ENCODE results near the gene SPOPL.

The SPOPL gene

DNA sequence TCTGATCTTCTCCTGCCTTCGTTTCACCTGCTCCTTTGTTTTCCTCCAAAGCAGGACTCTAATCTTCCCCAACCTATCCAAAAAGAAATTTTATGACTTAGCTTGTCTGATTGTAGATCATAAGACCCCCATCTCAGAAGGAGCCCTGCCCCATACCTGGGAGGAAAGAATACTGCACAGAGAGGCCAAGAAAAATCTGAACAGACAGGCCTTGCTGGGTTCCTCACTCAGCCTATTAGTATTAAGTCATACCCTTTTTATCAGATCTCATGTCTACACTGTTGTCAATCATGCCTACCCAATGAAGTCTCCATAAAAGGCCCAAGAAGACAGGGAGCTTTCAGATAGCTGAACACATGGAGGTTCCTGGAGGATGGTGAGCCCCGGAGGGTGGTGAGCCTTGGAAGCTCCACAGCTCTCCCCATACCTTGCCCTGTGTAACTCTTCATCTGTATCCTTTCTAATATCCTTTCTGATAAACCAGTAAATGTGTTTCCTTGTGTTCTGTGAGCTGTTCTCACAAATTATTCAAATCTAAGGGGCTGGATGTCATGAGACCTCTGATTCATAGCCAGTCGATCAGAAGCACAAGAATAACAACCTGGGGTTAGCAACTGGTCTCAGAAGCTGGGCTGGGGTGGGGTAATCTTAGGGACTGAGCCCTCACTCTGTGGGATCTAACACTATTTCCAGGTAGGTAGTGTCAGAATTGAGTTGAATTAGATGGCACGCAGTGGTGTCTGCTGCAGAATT, 108.8 kb downstream of the SPOPL start:
- no peaks in the 10 kb centered on the region for H3K36me3 Mint-ChIP-seq (ENCODE audit: low read depth)
- no peak overlapping the region for H3K4me3 Mint-ChIP-seq
- H3K4me1 Mint-ChIP-seq: no peaks in the 10 kb centered on the region
- H3K27me3 Mint-ChIP-seq (ENCODE audit: low read depth, poor library complexity): peaks cover 8% of the 10 kb centered on the region
- no peak for DNase-seq
- TF ChIP-seq, protein P1, sequence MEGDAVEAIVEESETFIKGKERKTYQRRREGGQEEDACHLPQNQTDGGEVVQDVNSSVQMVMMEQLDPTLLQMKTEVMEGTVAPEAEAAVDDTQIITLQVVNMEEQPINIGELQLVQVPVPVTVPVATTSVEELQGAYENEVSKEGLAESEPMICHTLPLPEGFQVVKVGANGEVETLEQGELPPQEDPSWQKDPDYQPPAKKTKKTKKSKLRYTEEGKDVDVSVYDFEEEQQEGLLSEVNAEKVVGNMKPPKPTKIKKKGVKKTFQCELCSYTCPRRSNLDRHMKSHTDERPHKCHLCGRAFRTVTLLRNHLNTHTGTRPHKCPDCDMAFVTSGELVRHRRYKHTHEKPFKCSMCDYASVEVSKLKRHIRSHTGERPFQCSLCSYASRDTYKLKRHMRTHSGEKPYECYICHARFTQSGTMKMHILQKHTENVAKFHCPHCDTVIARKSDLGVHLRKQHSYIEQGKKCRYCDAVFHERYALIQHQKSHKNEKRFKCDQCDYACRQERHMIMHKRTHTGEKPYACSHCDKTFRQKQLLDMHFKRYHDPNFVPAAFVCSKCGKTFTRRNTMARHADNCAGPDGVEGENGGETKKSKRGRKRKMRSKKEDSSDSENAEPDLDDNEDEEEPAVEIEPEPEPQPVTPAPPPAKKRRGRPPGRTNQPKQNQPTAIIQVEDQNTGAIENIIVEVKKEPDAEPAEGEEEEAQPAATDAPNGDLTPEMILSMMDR (IDR thresholded peaks at IDR 0.05): no peak
- H3K27ac Mint-ChIP-seq: no peak overlapping the region
- H3K9me3 Mint-ChIP-seq: no peaks in the 10 kb centered on the region

DNA sequence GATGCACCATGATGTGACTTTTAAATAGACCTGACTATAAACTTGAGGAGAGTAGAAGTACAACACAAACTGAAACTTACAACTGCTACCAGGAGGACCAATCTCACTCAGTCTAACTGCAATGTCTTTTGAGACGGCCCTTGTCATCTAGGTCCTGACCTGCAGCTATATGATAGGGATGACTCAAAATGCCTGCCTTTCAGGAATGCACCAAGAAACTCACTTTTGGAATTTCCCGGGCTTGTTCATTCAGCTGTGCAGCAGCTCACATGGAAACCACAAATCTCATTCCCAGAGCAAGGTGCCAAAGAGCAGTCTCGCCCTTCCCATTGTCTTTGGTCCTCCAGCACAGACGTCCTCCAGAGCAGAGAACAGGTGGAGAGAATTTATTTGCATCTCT, 113.7 kb downstream of the SPOPL start:
- H3K4me3 Mint-ChIP-seq: no peak overlapping the region
- H3K4me1 Mint-ChIP-seq: no peaks in the 10 kb centered on the region
- DNase-seq: no peak
- peaks cover 13% of the 10 kb centered on the region for H3K27me3 Mint-ChIP-seq (ENCODE audit: low read depth, poor library complexity)
- H3K36me3 Mint-ChIP-seq (ENCODE audit: low read depth): no peaks in the 10 kb centered on the region
- TF ChIP-seq, protein P1 (IDR thresholded peaks at IDR 0.05): no peak
- no peaks in the 10 kb centered on the region for H3K9me3 Mint-ChIP-seq
- H3K27ac Mint-ChIP-seq: no peak overlapping the region

DNA sequence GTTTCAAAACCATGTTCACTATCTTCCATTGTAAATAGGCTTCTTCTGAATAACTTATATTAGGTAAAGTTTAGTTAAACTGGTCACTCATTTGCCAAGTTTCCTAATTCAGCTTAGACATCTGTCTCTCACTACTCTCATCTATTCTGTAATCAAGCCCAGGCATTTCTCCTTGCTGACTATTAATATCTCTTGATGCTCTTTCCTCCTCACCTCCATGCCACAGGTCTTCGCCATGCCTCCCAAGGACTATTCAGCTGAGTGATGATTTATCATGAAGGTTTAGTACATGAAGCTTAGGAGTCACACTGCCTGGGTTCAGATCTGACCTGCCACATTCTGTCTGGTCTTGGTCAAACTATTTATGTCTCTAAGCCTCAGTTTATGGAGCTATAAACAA, 115.5 kb downstream of the SPOPL start:
- H3K4me3 Mint-ChIP-seq: no peak overlapping the region
- peaks cover 5% of the 10 kb centered on the region for H3K4me1 Mint-ChIP-seq
- no peaks in the 10 kb centered on the region for H3K36me3 Mint-ChIP-seq (ENCODE audit: low read depth)
- H3K9me3 Mint-ChIP-seq: no peaks in the 10 kb centered on the region
- TF ChIP-seq, protein P1 (IDR thresholded peaks at IDR 0.05): no peak
- DNase-seq: no peak
- no peak overlapping the region for H3K27ac Mint-ChIP-seq
- peaks cover 13% of the 10 kb centered on the region for H3K27me3 Mint-ChIP-seq (ENCODE audit: low read depth, poor library complexity)

DNA sequence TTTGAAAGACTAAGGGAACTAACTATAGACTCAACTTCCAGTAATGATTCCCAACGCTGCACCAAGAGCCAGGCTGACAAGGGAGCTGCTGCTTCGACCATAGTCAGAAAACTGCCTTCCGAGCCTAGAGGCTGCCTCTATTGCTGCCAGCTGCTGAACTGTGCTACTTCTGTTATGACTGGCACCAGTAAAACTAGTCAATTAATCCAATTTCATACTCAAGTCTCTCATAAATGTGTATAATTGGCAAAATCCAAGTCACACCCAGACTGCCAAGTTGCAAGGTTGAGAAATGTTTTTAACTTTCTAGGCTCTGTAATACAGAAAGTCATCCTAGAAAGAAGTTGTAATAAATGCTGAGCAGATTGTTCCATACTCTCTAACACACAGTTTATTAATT, 117.4 kb downstream of the SPOPL start:
- Mint-ChIP-seq H3K27ac (no peak overlapping the region), H3K9me3 (no peaks in the 10 kb centered on the region), H3K4me3 (no peak overlapping the region), H3K4me1 (peaks cover 12% of the 10 kb centered on the region), H3K27me3 (ENCODE audit: low read depth, poor library complexity) (peaks cover 13% of the 10 kb centered on the region), H3K36me3 (ENCODE audit: low read depth) (no peaks in the 10 kb centered on the region)
- TF ChIP-seq, protein P1 (IDR thresholded peaks at IDR 0.05): no peak
- DNase-seq: no peak

DNA sequence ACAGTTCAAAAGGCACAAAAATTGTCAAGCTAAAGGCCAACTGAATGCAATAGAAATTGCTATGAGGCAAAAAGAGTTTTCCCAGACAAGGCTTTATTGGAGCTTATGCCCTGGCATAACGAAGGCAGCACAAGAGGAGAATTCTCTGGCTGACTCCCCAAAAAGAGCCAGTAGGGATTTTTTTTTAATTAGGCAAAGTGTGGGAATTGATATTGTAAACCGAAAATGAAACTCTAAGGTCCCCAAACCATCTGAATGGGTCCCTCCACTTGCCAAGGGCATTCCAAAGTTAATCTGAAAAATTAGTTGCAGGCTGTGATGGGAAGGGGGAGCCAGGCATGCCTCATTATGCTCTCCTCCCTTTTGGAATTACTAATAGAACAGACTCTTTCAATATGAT, 118.9 kb downstream of the SPOPL start:
- peaks cover 9% of the 10 kb centered on the region for H3K27me3 Mint-ChIP-seq (ENCODE audit: low read depth, poor library complexity)
- TF ChIP-seq, protein P1 (IDR thresholded peaks at IDR 0.05): no peak
- no peak overlapping the region for H3K4me3 Mint-ChIP-seq
- no peaks in the 10 kb centered on the region for H3K36me3 Mint-ChIP-seq (ENCODE audit: low read depth)
- H3K4me1 Mint-ChIP-seq: peaks cover 12% of the 10 kb centered on the region
- no peak overlapping the region for H3K27ac Mint-ChIP-seq
- no peaks in the 10 kb centered on the region for H3K9me3 Mint-ChIP-seq
- no peak for DNase-seq

DNA sequence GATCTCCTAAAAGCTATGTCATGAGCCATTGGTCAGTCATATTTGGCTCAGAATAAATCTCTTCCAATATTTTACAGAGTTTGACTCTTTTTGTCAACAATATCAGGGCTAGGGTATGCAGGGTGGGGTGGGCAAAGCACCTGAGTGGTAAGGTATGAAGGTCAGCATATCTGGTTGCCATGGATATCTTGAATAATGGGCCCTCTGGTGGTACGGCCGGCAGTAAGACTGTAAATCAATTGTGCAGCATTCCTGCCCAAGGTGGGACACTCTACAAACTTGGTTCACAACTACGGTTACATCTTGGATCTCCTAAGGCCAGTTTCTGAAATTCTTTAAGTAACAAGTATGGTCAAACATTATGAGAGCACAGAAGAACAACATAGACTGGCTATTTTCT, 119.6 kb downstream of the SPOPL start:
- no peaks in the 10 kb centered on the region for H3K9me3 Mint-ChIP-seq
- no peak for DNase-seq
- no peak overlapping the region for H3K27ac Mint-ChIP-seq
- H3K36me3 Mint-ChIP-seq (ENCODE audit: low read depth): no peaks in the 10 kb centered on the region
- peaks cover 12% of the 10 kb centered on the region for H3K4me1 Mint-ChIP-seq
- TF ChIP-seq, protein P1 (IDR thresholded peaks at IDR 0.05): no peak
- peaks cover 9% of the 10 kb centered on the region for H3K27me3 Mint-ChIP-seq (ENCODE audit: low read depth, poor library complexity)
- H3K4me3 Mint-ChIP-seq: no peak overlapping the region
